GM19455 (cell line): ENCODE results near the gene THADA.
"Not testable (repeated sequence)": the region's sequence is repeated elsewhere in the genome, so short reads cannot be mapped to it uniquely, and the experiment has no call there.

Source experiments
- ATAC-seq: cut with Tn5 transposase; IDR thresholded peaks from one replicate; pipeline ENCODE4 v1.9.1; 2021; ENCODE audit not compliant: unreplicated experiment

The THADA gene, protein sequence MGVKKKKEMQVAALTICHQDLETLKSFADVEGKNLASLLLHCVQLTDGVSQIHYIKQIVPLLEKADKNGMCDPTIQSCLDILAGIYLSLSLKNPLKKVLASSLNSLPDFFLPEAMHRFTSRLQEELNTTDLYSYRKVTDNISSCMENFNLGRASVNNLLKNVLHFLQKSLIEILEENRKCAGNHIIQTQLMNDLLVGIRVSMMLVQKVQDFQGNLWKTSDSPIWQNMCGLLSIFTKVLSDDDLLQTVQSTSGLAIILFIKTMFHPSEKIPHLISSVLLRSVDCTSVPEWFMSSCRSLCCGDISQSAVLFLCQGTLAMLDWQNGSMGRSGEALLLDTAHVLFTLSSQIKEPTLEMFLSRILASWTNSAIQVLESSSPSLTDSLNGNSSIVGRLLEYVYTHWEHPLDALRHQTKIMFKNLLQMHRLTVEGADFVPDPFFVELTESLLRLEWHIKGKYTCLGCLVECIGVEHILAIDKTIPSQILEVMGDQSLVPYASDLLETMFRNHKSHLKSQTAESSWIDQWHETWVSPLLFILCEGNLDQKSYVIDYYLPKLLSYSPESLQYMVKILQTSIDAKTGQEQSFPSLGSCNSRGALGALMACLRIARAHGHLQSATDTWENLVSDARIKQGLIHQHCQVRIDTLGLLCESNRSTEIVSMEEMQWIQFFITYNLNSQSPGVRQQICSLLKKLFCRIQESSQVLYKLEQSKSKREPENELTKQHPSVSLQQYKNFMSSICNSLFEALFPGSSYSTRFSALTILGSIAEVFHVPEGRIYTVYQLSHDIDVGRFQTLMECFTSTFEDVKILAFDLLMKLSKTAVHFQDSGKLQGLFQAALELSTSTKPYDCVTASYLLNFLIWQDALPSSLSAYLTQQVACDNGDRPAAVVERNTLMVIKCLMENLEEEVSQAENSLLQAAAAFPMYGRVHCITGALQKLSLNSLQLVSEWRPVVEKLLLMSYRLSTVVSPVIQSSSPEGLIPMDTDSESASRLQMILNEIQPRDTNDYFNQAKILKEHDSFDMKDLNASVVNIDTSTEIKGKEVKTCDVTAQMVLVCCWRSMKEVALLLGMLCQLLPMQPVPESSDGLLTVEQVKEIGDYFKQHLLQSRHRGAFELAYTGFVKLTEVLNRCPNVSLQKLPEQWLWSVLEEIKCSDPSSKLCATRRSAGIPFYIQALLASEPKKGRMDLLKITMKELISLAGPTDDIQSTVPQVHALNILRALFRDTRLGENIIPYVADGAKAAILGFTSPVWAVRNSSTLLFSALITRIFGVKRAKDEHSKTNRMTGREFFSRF (N-terminal part only)

DNA sequence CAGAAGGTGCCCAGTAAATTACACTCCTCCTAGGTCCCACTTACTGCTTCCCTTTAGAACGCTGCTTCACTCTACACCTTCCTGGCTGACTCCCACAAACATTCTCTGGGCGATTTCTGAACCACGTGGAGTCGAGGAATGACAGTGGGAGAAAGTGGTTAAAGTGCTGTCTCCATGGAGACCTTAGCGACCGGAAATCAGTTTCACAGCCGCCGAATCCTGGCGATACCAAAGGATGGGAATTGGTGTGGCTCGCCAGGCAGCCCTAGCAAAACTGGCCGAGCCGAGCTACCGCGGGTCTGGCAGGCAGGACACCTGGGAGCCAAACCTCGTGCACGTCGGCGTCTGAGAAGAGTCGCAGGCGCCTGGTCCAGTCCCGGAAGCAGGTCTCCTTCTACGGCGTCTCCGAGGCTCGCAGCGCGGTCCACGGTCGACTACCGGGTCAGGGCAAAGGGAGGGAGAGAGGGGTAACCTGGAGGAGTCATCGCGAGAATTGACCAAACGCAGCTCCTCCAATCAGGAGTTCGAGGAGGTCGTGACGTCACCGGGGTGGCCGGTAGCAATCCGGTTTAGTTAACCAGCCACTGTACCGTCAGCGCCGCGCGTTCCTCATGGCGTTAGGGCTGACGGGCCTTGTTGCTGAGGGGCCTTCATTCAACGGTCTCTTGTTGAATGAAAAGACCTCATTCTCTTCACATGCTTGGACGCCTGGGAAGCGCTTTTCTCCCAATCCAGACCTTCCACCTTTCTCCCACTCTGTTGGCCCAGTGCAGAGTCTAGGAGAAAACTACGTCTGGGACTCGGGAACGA lies at the start of gene THADA:
TSS of gene THADA (minus strand) at position 436 of the 810 bp plus-strand sequence. CDS start 3,646 bp downstream, outside the sequence.
- peak; percentile 97 for ATAC-seq

DNA sequence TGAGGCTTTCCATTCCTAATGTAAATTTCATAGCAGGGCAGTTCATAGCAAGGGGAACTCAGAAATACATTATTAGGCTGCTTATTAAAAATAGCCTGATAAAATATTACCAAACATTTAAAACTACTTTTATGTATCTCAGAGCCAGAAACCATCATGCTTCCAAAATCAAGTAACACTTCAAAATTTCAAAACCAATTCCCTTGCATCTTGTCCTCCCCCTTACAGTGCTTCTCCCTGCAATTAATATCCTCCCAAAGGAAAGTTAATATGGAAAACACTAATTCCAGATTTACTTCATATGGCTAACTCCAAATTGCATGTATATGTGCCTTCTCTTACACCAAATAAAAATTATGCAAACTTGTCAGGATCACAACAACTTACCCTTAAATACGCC lies 47.8 kb upstream of the THADA start:
- ATAC-seq, result no peak

DNA sequence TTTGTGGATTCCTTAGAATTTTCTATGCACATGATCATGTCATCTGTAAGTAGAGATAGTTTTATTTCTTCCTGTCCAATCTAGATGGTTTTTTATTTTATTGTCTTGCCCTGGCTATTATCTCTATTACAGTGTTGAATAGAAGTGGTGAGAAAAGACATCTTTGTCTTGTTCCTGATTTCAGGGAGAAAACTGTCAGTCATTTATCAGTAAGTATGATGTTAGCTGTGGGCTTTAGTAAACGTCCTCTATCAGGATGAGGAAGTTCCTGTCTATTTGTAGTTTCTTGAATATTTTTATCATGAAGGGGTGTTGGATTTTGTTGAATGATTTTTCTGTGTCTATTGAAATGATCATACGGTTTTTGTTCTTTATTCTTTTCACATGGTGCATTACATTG lies 46.5 kb upstream of the THADA start:
- ATAC-seq, result no peak

DNA sequence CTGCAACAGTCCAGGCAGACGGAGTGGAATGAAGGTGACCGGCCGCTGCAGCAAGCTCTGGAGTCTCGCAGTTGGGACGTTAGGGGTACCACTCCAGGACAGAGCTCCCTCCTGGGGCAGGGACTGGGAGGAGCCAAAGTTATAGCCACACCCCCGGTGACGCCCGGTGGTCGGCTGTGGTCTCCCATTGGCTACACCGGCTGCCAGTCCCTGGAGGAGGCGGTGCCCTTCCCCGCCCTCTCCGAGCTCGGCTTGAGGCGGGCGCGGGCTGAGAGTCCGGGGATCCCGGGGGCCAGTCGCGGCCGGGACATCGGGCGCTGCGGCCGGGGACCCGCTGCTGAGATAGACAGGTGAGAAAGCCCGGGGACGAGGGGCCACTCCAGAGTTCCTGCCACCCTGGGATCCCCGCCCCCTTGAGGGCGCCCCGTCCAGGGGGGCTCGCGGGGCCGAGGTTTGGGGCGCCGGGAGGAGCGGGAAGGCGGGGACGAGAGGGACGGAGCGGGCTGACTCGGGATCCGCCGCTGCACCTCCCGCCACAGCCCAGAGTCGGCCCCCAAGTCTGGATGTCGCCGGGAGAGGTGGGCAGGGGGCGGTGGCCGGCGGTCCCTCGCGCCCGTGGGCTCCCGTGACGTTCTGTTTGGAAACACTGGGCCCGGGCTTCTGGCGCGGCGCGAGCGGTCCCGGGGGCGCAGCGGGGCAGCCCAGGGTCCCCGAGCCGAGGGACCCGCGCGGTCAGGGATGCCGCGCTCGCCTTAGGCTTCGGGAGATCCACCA lies 41.4 kb upstream of the THADA start, which contains the start of gene PLEKHH2:
TSS of gene PLEKHH2 (plus strand) at position 231 of the 774 bp plus-strand sequence. CDS start 7,414 bp downstream, outside the sequence.
- peak; percentile 100 for ATAC-seq

DNA sequence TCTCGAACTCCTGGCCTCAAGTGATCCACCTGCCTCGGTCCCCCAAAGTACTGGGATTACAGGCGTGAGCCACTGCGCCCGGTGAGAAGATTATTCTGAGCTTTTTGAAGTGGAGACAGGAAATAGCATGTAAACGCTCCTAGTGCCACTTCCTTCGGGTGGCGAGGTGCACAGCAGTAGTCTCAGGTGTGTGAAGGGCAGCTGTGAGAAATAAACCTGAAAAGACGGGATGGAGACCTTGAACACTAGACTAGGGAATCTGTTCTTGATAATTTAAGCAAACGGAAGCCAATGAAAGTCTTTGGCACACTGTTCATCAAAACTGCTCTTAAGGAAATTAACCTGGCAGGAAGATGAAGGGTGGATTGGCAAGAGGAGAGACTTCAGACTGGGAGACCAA lies 40.8 kb upstream of the THADA start:
- no peak for ATAC-seq

DNA sequence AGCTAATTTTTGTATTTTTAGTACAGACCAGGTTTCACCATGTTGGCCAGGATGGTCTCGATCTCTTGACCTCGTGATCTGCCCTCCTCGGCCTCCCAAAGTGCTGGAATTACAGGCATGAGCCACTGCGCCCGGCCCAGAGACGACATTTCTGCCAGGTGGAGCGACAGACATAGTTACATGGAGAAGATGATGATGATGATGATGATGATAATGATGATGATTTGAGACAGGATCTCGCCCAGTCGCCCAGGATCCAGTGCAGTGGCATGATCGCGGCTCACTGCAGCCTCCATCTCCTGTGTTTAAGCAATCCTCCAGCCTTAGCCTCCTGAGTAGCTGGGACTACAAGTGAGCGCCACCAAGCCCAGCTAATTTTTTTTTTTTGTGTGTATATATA lies 40.3 kb upstream of the THADA start:
- ATAC-seq, result not testable (repeated sequence)

DNA sequence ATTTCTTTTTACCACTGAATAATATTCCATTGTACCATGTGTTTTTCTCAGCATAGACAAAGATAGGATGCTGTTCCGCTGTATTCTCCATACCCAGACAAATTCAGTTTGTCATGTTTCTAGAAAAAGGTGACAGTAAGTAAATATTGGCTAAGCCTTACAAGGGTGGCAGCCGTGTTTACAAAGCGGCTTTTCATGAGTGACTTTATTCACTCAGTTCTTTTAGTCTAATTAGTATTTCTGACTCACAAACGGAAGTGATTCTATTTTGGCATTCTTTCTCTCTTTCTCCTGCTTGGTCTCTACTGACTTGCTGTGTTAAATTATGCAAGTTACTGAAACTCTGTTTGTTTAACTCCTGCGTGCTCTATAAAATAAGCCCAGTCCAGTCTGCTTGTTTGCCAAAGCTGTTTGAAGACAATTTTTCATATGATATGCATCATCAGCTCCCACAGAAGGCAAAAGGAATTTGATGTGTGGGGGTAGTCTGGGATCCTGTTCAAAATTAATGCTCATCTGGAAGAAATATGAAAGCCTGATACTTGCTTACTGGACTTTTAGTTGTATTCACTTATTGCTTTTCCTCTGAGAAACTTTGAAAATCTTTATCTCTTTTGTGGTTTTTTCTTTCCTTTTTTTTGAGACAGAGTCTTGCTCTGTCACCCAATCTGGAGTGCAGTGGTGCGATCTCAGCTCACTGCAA lies 38.9 kb upstream of the THADA start:
- no peak for ATAC-seq

DNA sequence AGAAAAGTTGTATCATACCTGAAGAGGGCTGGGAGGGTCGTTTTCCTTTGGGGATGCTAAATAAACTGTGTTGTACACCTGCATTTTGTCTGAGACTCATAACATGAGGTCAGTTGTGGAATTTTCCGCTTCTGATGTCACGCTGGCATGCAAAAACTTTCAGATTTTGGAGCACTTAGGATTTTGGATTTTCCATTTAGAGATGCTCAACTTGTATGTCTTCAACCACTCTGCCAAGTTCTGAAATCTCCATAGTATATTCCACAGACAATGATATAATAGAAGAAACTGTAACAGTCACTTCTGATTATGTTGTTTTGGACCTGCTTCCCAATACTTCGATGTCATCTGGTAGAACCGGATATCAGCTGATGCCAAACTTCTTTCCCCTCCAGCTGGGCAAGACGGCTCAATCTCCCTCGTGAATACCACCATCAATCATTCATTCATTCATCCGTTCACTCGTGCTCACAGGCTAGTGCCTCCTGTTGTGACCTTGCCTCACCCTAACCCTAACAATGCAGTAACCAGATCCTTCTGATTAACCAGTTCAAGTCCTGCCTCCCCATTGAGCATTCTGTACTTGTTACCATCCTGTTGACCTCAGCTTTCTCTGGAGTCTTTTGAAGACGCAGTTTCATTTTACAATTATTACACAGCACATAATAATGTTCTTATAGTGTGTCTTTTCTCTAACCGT lies 35.9 kb upstream of the THADA start:
- ATAC-seq, result no peak

DNA sequence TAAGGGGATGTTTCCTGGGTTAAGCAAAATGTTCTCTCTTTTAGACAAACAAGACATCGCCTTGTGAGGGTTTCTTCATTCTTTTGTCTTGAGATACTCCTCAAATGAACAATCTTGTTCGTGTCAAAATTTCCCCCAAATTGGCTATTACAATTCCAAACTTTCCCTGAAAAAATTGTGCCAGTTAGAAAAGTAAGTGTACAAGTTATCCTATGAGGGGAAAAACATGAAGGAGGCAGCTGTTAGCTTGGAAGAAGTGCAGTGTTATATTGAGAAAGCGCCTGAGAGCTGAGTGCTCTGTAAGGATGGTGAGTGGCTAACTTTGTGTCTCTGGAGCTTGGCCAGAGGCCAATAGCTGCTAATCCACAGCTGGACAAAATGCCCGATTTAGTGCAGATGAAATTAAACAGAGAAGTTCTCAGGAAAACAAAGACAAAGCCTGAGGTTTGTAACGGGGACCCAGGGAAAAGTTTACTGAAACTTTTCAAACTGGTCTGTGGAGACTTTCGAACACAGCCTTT lies 27.2 kb upstream of the THADA start:
- no peak for ATAC-seq

DNA sequence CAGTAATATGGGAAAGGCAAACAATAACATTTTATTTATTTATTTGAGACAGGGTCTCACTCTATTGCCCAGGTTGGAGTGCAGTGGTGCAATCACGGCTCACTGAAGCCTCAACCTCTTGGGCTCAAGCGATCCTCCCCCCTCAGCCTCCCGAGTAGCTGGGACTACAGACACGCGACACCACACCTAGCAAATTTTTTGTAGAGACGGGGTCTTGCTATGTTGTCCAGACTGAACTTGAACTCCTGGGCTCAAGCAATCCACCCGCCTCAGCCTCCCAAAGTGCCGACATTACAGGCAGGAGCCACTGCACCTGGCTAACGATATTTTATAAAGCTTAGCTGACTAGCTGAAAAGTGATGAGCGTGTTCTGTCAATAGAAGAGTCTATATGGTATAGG lies 23.7 kb upstream of the THADA start:
- ATAC-seq, result no peak

DNA sequence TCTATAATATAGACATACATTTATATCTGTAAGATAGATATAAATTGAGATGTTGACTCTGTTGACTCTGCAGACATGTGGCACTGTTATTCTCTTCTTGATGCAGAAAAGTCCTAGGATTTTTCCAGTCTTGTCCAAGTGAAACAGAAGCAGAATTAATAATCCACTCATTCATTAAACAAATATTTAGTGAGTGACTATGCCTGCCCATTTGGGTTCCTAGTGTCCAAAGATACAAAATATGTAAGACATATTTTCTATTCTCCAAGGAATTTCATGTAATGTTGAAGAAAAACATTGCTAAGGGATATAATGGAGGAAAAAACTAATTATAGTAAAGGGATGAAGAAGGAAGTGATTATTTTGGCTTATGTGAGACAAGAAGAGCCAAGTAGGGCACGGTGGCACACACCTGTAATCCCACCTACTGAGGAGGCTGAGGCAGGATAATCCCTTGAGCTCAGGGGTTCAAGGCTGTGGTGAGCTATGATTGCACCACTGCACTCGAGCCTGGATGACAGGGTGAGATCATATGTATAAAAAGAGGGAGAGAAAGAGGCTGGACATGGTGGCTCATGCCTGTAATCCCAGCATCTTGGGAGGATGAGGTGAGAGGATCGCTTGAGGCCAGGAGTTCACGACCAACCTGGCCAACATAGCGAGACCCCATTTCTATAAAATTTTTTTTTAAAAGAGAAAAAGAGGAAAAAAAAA lies 21.3 kb upstream of the THADA start:
- no peak for ATAC-seq

DNA sequence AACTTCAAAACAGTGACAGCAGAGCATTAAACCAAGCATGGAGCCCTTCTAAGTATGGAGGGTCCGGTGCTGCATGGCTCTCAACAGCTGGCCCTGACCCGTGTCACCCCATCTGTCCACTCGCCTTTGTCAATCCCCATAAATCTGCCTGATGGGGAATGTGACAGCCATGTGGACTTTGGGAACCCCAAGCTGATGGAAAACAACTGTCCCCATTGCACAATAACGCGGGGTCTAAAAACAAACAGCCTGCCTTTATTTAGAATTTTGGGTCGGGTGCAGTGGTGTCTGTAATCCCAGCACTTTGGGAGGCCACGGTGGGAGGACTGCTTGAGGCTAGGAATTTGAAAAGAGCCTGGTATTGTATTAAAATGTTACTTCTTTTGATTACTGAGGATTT lies 17.1 kb upstream of the THADA start:
- no peak for ATAC-seq

DNA sequence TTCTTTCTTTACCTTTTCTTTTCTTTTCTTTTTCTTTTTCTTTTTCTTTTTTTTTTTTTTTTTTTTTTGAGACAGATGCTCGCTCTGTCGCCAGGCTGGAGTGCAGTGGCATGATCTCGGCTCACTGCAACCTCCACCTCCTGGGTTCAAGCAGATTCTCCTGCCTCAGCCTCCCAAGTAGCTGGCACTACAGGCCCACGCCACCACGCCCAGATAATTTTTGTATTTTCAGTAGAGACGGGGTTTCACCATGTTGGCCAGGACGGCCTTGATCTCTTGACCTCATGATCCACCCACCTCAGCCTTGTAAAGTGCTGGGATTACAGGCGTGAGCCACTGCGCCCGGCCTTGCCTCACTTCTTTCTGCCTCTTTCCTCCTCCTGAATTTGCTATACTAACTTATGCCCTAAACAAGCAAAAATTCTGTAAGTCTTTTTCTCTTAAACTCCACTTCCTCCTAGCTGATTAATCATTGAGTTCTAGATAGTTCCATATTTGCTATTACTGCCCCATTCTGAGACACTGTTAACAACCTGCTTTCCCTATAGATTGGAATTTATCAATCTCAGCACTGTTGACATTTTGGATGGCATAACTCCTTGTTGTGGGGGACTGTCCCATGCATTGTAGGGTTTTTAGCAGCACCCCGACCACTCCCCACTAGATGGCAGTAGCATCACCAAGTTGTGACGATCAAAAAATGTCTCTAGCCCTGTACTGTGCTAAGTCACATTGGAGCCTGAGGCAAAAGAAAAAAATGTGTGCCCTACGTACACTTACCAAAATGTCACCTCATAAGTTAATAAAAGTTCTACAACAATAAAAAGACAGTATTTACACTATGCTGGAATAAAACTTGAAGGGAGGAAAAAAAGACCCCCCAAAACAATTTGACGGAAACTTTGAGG lies 16.4 kb upstream of the THADA start:
- peak; percentile 80 for ATAC-seq

DNA sequence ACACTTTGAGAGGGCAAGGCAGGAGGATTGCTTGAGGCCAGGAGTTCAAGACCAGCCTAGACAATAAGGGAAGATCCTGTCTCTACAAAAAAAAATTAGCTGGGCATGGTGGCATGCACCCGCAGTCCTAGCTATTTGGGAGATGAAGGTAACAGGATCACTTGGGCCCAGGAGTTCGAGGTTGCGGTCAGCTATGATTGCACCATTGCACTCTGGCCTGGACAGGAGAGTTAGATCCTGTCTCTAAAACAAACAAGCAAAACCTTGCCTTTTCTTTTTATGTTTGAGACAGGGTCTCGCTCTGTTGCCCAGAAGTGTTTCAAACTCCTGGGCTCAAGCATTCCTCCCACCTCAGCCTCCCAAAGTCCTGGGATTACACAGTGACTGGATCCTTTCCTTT lies 14.5 kb upstream of the THADA start:
- no peak for ATAC-seq

DNA sequence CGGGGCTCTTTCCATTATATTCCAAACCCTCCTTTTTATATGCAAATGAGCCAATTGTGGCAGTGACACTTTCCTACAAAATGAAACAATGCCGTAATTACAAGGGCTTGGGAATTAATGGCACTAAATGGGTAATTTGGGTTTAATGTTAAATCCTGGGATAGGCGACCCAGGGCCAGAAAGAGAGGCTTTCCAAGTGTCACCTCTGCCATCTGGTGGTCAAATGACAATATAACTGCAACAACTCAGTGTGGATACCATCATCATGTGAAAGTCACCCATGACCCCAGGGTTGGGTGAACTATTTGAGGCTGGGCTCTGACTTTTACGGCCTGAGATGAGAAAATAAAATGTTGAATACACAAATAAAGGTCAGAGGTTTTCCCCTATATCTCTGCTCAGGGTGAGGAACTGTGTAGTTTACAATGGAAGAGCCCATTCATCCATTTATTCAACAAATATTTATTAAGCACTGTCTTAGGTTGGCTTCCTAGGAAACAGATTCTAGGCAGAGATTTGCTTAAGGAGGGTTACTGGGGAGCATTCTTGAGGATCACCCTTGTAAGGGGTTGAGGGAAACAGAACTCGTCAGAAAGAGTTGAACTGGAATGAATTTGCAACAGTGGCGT lies 13.6 kb upstream of the THADA start:
- no peak for ATAC-seq

DNA sequence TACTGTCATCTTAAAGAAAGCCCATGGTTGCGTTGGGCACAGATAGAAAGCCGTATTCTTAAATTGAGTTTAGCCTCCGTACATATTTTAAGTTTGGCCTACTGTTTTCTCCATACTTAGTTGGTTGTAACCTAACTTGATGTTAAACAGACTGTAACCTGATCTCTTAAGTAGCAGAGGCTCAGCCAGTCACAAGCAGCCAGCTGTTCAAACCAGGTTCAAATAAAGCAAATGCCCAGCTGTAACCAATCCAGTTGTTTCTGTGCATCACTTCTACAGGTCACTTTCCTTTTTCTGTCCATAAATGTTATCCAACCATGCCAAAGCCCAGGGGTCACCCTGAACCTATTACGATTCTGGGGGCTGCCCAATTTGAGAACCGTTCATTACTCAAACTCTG lies 10.0 kb upstream of the THADA start:
- ATAC-seq, result no peak
